ENCODE results near the gene ACTR5. TPM values are rescaled to one million over a fixed set of nuclear protein-coding genes. Genes with fewer than 3 reads are reported as not detected.

Gene ACTR5
- total and polyA plus RNA-seq, 2 of the 13 experiments (the other 11 are each of a cell fraction or from before 2014, with no cell fraction given): 19.5 to 20.5 TPM

- TF ChIP-seq, protein P1, sequence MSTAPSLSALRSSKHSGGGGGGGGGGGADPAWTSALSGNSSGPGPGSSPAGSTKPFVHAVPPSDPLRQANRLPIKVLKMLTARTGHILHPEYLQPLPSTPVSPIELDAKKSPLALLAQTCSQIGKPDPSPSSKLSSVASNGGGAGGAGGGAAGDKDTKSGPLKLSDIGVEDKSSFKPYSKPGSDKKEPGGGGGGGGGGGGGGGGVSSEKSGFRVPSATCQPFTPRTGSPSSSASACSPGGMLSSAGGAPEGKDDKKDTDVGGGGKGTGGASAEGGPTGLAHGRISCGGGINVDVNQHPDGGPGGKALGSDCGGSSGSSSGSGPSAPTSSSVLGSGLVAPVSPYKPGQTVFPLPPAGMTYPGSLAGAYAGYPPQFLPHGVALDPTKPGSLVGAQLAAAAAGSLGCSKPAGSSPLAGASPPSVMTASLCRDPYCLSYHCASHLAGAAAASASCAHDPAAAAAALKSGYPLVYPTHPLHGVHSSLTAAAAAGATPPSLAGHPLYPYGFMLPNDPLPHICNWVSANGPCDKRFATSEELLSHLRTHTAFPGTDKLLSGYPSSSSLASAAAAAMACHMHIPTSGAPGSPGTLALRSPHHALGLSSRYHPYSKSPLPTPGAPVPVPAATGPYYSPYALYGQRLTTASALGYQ (CRISPR knock-in tag; IDR thresholded peaks at IDR 0.05): no peak
- TF ChIP-seq, protein P2, sequence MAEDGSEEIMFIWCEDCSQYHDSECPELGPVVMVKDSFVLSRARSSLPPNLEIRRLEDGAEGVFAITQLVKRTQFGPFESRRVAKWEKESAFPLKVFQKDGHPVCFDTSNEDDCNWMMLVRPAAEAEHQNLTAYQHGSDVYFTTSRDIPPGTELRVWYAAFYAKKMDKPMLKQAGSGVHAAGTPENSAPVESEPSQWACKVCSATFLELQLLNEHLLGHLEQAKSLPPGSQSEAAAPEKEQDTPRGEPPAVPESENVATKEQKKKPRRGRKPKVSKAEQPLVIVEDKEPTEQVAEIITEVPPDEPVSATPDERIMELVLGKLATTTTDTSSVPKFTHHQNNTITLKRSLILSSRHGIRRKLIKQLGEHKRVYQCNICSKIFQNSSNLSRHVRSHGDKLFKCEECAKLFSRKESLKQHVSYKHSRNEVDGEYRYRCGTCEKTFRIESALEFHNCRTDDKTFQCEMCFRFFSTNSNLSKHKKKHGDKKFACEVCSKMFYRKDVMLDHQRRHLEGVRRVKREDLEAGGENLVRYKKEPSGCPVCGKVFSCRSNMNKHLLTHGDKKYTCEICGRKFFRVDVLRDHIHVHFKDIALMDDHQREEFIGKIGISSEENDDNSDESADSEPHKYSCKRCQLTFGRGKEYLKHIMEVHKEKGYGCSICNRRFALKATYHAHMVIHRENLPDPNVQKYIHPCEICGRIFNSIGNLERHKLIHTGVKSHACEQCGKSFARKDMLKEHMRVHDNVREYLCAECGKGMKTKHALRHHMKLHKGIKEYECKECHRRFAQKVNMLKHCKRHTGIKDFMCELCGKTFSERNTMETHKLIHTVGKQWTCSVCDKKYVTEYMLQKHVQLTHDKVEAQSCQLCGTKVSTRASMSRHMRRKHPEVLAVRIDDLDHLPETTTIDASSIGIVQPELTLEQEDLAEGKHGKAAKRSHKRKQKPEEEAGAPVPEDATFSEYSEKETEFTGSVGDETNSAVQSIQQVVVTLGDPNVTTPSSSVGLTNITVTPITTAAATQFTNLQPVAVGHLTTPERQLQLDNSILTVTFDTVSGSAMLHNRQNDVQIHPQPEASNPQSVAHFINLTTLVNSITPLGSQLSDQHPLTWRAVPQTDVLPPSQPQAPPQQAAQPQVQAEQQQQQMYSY (CRISPR knock-in tag; IDR thresholded peaks at IDR 0.05): peak; percentile 43; the same call in 1 of the 2 replicates
- TF ChIP-seq EZH2 (conservative IDR thresholded peaks at IDR 0.05; ENCODE audit: low read depth, low read length) (peak; percentile 98; the same call in 1 of the 2 replicates), JUN (CRISPR knock-in tag; IDR thresholded peaks at IDR 0.05) (no peak), ZC3H13 (CRISPR knock-in tag; IDR thresholded peaks at IDR 0.05) (no peak), ZNF883 (CRISPR knock-in tag; IDR thresholded peaks at IDR 0.05; ENCODE audit: not compliant biosample characterization) (no peak), MAFF (IDR thresholded peaks at IDR 0.05; ENCODE audit: low read depth, low read length) (no peak), ISL2 (CRISPR knock-in tag; IDR thresholded peaks at IDR 0.05) (no peak), CBX2 (IDR thresholded peaks at IDR 0.05; ENCODE audit: low read depth, low read length) (peak; percentile 58; the same call in 1 of the 2 replicates), CBX2 (CRISPR knock-in tag; IDR thresholded peaks at IDR 0.05; ENCODE audit: low read depth) (no peak), ZFP62 (CRISPR knock-in tag; IDR thresholded peaks at IDR 0.05) (no peak), DNMT1 (CRISPR knock-in tag; IDR thresholded peaks at IDR 0.05) (no peak), RORA (CRISPR knock-in tag; IDR thresholded peaks at IDR 0.05) (no peak)
- TF ChIP-seq, protein P3, sequence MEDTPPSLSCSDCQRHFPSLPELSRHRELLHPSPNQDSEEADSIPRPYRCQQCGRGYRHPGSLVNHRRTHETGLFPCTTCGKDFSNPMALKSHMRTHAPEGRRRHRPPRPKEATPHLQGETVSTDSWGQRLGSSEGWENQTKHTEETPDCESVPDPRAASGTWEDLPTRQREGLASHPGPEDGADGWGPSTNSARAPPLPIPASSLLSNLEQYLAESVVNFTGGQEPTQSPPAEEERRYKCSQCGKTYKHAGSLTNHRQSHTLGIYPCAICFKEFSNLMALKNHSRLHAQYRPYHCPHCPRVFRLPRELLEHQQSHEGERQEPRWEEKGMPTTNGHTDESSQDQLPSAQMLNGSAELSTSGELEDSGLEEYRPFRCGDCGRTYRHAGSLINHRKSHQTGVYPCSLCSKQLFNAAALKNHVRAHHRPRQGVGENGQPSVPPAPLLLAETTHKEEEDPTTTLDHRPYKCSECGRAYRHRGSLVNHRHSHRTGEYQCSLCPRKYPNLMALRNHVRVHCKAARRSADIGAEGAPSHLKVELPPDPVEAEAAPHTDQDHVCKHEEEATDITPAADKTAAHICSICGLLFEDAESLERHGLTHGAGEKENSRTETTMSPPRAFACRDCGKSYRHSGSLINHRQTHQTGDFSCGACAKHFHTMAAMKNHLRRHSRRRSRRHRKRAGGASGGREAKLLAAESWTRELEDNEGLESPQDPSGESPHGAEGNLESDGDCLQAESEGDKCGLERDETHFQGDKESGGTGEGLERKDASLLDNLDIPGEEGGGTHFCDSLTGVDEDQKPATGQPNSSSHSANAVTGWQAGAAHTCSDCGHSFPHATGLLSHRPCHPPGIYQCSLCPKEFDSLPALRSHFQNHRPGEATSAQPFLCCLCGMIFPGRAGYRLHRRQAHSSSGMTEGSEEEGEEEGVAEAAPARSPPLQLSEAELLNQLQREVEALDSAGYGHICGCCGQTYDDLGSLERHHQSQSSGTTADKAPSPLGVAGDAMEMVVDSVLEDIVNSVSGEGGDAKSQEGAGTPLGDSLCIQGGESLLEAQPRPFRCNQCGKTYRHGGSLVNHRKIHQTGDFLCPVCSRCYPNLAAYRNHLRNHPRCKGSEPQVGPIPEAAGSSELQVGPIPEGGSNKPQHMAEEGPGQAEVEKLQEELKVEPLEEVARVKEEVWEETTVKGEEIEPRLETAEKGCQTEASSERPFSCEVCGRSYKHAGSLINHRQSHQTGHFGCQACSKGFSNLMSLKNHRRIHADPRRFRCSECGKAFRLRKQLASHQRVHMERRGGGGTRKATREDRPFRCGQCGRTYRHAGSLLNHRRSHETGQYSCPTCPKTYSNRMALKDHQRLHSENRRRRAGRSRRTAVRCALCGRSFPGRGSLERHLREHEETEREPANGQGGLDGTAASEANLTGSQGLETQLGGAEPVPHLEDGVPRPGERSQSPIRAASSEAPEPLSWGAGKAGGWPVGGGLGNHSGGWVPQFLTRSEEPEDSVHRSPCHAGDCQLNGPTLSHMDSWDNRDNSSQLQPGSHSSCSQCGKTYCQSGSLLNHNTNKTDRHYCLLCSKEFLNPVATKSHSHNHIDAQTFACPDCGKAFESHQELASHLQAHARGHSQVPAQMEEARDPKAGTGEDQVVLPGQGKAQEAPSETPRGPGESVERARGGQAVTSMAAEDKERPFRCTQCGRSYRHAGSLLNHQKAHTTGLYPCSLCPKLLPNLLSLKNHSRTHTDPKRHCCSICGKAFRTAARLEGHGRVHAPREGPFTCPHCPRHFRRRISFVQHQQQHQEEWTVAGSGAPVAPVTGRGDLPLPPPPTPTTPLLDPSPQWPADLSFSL (CRISPR knock-in tag; IDR thresholded peaks at IDR 0.05): no peak
- TF ChIP-seq, protein P4, sequence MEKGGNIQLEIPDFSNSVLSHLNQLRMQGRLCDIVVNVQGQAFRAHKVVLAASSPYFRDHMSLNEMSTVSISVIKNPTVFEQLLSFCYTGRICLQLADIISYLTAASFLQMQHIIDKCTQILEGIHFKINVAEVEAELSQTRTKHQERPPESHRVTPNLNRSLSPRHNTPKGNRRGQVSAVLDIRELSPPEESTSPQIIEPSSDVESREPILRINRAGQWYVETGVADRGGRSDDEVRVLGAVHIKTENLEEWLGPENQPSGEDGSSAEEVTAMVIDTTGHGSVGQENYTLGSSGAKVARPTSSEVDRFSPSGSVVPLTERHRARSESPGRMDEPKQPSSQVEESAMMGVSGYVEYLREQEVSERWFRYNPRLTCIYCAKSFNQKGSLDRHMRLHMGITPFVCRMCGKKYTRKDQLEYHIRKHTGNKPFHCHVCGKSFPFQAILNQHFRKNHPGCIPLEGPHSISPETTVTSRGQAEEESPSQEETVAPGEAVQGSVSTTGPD (CRISPR knock-in tag; IDR thresholded peaks at IDR 0.05): 0 out of 2 replicates have a peak, but pooled peaks have one; percentile 10
Observed at GRCh38 chr20:38728911-38729642, 19.2 kb upstream of the ACTR5 start (continued).
